ENCODE measurements around the gene ZNF579.

DNA sequence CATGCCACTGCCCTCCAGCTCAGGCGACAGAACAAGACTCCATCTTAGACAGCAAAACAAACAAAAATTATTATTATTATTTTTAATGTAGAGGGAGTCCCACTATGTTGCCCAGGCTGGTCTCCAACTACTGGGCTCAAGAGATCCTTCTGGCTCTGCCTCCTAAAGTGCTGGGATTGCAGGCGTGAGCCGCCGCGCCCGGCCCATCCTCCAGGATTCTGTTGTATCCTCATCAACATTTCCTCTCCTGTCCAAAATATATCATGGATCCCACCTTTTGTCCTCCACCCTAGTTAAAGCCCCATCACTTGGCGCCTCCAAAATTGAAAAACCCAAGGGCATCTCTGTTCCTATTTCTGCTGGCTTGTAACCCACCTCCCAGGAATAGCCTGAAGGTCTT lies 42.5 kb upstream of the ZNF579 start:
- TF ChIP-seq EZH2 (IDR thresholded peaks at IDR 0.05; ENCODE audit: insufficient read depth, low read length) = no peak
- TF ChIP-seq, protein P1, sequence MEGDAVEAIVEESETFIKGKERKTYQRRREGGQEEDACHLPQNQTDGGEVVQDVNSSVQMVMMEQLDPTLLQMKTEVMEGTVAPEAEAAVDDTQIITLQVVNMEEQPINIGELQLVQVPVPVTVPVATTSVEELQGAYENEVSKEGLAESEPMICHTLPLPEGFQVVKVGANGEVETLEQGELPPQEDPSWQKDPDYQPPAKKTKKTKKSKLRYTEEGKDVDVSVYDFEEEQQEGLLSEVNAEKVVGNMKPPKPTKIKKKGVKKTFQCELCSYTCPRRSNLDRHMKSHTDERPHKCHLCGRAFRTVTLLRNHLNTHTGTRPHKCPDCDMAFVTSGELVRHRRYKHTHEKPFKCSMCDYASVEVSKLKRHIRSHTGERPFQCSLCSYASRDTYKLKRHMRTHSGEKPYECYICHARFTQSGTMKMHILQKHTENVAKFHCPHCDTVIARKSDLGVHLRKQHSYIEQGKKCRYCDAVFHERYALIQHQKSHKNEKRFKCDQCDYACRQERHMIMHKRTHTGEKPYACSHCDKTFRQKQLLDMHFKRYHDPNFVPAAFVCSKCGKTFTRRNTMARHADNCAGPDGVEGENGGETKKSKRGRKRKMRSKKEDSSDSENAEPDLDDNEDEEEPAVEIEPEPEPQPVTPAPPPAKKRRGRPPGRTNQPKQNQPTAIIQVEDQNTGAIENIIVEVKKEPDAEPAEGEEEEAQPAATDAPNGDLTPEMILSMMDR (IDR thresholded peaks at IDR 0.05; ENCODE audit: insufficient read depth, low read depth, low read length) = no peak

All from astrocyte (in vitro differentiated cells and primary cell).